ENCODE measurements around the gene LAD1.

DNA sequence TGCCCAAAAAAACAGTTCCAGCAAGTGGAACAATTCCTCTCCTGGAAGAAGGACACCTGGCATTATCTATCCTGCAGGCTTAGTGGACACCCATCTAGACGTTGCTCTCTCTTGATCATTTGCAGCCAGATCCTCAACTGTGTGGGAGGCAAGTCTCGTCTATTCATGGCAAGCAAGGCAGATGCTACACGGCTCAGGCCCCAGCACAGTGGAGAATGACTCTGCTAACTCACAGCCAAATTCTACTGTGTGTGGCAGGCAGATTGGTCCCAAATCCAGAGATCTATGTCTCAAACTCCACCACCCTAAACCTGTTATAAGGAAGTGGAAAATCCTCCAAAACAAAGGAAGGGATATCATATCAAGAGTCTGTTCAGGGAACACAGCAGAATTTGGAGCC, 28.6 kb downstream of the LAD1 start:
- TF ChIP-seq, protein P1, sequence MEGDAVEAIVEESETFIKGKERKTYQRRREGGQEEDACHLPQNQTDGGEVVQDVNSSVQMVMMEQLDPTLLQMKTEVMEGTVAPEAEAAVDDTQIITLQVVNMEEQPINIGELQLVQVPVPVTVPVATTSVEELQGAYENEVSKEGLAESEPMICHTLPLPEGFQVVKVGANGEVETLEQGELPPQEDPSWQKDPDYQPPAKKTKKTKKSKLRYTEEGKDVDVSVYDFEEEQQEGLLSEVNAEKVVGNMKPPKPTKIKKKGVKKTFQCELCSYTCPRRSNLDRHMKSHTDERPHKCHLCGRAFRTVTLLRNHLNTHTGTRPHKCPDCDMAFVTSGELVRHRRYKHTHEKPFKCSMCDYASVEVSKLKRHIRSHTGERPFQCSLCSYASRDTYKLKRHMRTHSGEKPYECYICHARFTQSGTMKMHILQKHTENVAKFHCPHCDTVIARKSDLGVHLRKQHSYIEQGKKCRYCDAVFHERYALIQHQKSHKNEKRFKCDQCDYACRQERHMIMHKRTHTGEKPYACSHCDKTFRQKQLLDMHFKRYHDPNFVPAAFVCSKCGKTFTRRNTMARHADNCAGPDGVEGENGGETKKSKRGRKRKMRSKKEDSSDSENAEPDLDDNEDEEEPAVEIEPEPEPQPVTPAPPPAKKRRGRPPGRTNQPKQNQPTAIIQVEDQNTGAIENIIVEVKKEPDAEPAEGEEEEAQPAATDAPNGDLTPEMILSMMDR (IDR thresholded peaks at IDR 0.05), result no peak
- TF ChIP-seq EP300 (IDR thresholded peaks at IDR 0.05), result no peak

Measured in suprapubic skin (tissue), 3 donors.